AG04449 (cell line): ENCODE data around the gene SELENBP1.
"Not testable (repeated sequence)": the region's sequence is repeated elsewhere in the genome, so short reads cannot be mapped to it uniquely, and the experiment has no call there.

Source experiments
- CTCF ChIA-PET: fragments of 350-600 bp; formaldehyde crosslinking; extraction: SDS; loops from one replicate; lab custom pipeline; 2021; ENCODE audit warnings: antibody characterized with exemption; lab: Yijun Ruan, JAX
- POLR2A ChIA-PET: fragments of 400-600, 350-600 bp; formaldehyde crosslinking; extraction: SDS; loops from one replicate; lab custom pipeline; 2020; ENCODE audit warnings: antibody characterized with exemption, inconsistent platforms; lab: Yijun Ruan, JAX
- DNase-seq: peaks from one replicate; pipeline ENCODE4 v3.0.0-alpha.2; 2010; ENCODE audit warnings: low read depth, low spot score
- H3K4me3 ChIP-seq: 2 replicates; pipeline ENCODE4 v1.5.1; 2011; ENCODE audit warnings: low read depth, mild to moderate bottlenecking, control low read depth, low read length
- TF ChIP-seq, protein P1 (sequence below): IDR thresholded peaks from one replicate; pipeline ENCODE4 v1.5.1; 2011; ENCODE audit warnings: mild to moderate bottlenecking, moderate library complexity, low read length, control low read depth, inconsistent platforms; ENCODE audit not compliant: insufficient read depth; ENCODE audit errors: missing control alignments

Gene SELENBP1

DNA sequence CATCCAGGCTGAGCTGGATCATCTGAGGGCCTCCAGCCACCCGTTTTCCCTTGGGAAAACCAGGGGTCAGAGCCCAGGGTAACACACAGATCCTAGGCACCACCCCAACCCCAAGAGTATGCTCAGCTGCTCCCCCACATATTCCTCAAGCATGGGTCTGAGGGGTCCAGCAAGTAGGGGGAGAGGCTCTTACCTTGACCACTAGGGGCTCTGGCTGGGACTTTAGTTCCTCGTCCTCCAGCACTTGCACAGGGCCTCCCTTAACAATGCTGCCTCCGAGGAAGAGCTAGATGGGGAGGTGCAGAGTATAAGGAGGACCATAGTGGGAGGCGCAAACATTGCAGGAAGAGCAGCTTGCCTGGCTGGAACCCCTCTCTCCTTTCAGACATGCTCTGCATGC lies 7.5 kb downstream of the SELENBP1 start:
- no peak overlapping the region for H3K4me3 ChIP-seq
- TF ChIP-seq, protein P1, sequence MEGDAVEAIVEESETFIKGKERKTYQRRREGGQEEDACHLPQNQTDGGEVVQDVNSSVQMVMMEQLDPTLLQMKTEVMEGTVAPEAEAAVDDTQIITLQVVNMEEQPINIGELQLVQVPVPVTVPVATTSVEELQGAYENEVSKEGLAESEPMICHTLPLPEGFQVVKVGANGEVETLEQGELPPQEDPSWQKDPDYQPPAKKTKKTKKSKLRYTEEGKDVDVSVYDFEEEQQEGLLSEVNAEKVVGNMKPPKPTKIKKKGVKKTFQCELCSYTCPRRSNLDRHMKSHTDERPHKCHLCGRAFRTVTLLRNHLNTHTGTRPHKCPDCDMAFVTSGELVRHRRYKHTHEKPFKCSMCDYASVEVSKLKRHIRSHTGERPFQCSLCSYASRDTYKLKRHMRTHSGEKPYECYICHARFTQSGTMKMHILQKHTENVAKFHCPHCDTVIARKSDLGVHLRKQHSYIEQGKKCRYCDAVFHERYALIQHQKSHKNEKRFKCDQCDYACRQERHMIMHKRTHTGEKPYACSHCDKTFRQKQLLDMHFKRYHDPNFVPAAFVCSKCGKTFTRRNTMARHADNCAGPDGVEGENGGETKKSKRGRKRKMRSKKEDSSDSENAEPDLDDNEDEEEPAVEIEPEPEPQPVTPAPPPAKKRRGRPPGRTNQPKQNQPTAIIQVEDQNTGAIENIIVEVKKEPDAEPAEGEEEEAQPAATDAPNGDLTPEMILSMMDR, result no peak
- ChIA-PET CTCF (interaction anchor here (1.2 to 1.7 kb wide), 2 partner anchors 24 to 65 kb away, joined by 4 to 10 read pairs; no protein-coding TSS in a partner anchor), POLR2A (no interaction called here)
- no peak for DNase-seq

DNA sequence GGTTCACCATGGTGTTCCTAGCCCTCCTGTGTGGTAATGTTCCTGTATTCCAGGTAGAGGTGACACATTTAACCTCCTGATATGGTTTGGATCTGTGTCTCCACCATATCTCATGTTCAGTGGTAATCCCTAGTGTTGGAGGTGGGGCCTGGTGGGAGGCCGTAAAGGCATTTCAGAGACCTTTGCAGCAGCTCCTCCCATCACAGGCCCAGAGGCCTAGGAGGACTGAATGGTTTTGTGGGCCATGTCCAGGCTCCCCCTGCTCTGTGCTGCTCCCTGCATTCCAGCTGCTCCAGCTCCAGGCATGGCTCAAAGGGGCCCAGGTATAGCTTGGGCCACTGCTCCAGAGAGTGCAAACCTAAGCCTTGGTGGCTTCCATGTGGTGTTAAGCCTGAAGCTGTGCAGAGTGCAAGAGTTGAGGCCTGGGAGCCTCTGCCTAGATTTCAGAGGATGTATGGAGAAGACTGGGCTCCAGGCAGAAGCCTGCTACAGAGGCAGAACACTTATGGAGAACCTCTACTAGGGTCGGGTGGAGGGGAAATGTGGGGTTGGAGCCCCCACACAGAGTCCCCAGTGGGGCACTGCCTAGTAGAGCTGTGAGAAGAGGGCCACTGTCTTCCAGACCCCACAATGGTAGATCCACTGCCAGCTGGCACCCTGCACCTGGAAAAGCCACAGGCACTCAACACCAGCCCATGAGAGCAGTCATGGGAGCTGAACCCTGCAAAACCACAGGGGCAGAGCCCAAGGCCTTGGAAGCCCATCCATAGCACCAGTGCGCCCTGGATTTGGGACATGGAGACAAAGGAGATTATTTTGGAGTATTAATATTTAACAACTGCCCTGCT lies 10.0 kb downstream of the SELENBP1 start:
- TF ChIP-seq, protein P1, result no peak
- ChIA-PET CTCF (no interaction called here), POLR2A (no interaction called here)
- no peak for DNase-seq
- H3K4me3 ChIP-seq, result no peak overlapping the region

DNA sequence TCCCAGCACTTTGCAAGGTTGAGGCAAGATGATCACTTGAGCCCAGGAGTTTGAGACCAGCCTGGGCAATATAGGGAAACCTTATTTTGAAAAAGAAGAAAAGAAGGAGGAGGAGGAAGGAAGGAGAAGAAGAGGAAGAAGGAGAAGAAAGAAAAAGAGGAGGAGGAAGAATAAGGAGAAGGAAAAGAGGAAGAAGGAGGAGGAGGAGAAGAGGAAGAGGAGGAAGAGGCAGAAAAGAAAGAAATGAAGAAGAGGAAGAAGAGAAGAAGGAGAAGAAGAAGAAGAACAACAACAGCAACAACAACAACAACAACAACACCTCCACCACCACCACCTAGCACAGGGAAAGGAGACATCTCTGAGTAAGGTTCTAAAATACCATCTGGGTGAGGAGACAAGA lies 10.6 kb downstream of the SELENBP1 start:
- POLR2A ChIA-PET, result no interaction called here
- no peak for DNase-seq
- CTCF ChIA-PET, result interaction anchor here (1.8 kb wide), 1 partner anchor 22 kb away, joined by 5 read pairs; no protein-coding TSS in a partner anchor
- H3K4me3 ChIP-seq, result no peak overlapping the region
- TF ChIP-seq, protein P1, result no peak

DNA sequence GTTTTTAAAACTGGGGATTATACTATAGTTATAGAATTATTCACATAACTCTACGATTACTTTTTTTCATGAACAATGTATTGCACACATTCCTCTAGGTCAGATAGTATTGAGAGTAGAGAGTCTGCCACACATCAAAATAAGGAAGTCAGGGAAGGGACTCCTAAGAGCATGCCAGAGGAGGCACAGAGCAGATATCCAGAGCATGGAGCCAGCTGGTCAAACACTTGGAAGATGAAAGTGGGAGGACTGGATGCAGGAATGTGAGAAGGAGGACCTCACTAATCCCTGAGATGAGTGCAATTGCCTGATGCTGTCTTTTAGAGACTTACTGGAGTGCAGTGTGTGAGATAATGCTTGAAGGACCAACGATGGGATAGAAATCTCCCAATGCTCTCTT lies 15.8 kb downstream of the SELENBP1 start:
- TF ChIP-seq, protein P1, result no peak
- no peak overlapping the region for H3K4me3 ChIP-seq
- POLR2A ChIA-PET, result no interaction called here
- CTCF ChIA-PET, result interaction anchor here (3.6 kb wide), 1 partner anchor 17 kb away, joined by 31 read pairs; no protein-coding TSS in a partner anchor
- DNase-seq, result no peak

DNA sequence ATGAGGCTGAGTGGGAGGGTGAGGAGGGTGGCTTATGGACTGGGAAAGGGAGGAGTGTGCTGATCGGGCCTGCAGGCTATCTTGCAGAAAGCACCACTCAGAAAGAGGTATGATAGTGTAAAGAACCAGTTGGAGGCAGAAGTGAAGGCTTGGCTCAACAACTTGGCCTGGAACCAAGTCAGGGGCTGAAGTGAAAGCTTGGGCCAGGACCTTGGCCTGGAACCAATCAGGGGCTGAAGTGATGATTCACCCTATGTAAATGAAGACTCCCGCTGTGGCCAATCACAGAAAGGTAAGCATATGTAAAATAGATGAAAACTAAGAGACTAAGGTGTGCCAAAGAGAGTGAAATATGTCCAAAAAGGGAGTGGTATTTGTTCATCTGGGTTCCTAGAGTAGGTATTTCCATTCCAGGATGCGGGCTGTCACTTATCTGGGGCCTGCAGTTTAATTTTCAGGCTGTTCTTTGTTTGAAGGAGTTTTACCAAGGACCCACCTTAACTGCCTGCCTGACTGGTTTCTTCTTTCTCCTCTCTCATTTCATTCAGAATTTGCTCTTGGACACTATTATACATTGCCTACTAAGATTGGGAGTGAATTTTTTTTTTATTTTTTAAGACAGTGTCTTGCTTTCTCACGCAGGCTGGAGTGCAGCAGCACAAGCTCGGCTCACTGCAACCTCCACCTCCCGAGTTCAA lies 20.3 kb downstream of the SELENBP1 start:
- POLR2A ChIA-PET, result interaction anchor here (0.6 kb wide), 1 partner anchor 1260 kb away, joined by 4 read pairs; no protein-coding TSS in a partner anchor
- CTCF ChIA-PET, result interaction anchor here (0.7 to 5.4 kb wide), 2 partner anchors 11 to 23 kb away, joined by 3 to 52 read pairs; no protein-coding TSS in a partner anchor
- TF ChIP-seq, protein P1, result no peak
- no peak for DNase-seq
- no peak overlapping the region for H3K4me3 ChIP-seq

DNA sequence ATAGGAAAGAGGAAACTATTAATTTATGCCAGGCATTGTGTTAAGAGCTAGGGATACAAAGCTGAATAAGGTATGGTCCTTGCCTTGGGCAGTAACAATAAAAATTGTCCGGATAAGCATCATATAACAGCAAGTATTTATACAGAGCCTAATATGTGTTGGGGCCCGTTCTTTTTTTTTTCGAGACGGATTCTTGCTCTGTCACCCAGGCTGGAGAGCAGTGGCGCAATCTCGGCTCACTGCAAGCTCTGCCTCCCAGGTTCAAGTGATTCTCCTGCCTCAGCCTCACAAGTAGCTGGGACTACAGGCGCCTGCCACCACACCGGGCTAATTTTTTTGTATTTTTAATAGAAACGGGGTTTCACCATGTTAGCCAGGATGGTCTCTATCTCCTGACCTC lies 22.2 kb downstream of the SELENBP1 start:
- DNase-seq, H3K4me3 ChIP-seq, POLR2A ChIA-PET: not testable (repeated sequence)
- CTCF ChIA-PET, result interaction anchor here (1.2 to 5.4 kb wide), 2 partner anchors 9 to 12 kb away, joined by 3 to 52 read pairs; no protein-coding TSS in a partner anchor
